A549 (cell line): ENCODE results near the gene SLC24A3. TPM values are rescaled to one million over a fixed set of nuclear protein-coding genes. Genes with fewer than 3 reads are reported as not detected.

Experiments used
- ATAC-seq, 2 experiments: fragments of 200-7000 bp in 1 of 2; fragments of >200 bp in 1 of 2; cut with Nextera tagmentation in 1 of 2; cut with Tn5 transposase in 1 of 2; 3 replicates each; pipeline versions ENCODE4 v1.8.0 to v1.9.1; 2018 to 2020; ENCODE audit warnings: mild to moderate bottlenecking in 1 of 2, moderate library complexity in 1 of 2
- CTCF ChIA-PET: fragments of 300-600 bp; sonication (Branson Sonifier 250); formaldehyde crosslinking; extraction: SDS; loops from one replicate; lab custom pipeline; 2021; ENCODE audit warnings: antibody characterized with exemption, inconsistent platforms; lab: Yijun Ruan, JAX
- POLR2A ChIA-PET: fragments of 350-600 bp; formaldehyde crosslinking; extraction: SDS; loops from one replicate; lab custom pipeline; 2021; ENCODE audit warnings: antibody characterized with exemption, inconsistent platforms; lab: Yijun Ruan, JAX
- DNase-seq, 2 experiments: peaks; one replicate each; pipeline versions ENCODE4 v3.0.0 to v3.0.0-alpha.2; 2011 to 2016; ENCODE audit warnings: low read depth in 1 of 2, low spot score in 1 of 2
- FAIRE-seq: peaks from 2 replicates; lab custom pipeline; 2011; peaks lifted over from hg19 to GRCh38; lab: Jason Lieb, UNC
- H3K27ac ChIP-seq, 2 experiments: fragments of >200 bp; sonication (Bioruptor Twin); formaldehyde crosslinking; 3 replicates each; pipeline ENCODE4 v1.5.1; 2016 to 2017
- H3K4me1 ChIP-seq: fragments of >200 bp; sonication (Bioruptor Twin); formaldehyde crosslinking; 3 replicates; pipeline ENCODE4 v1.6.1; 2016
- H3K4me2 ChIP-seq: fragments of >200 bp; sonication (Bioruptor Twin); formaldehyde crosslinking; 3 replicates; pipeline ENCODE4 v1.6.1; 2016
- H3K4me3 ChIP-seq: fragments of >200 bp; sonication (Bioruptor Twin); formaldehyde crosslinking; 3 replicates; pipeline ENCODE4 v1.5.1; 2016
- H3K9me3 ChIP-seq: fragments of >200 bp; sonication (Bioruptor Twin); formaldehyde crosslinking; 3 replicates; pipeline ENCODE4 v1.6.1; 2016
- BHLHE40 ChIP-seq: IDR thresholded peaks from 2 replicates; pipeline ENCODE4 v1.6.1; 2012; ENCODE audit warnings: low read depth, low read length, inconsistent platforms
- CBX2 ChIP-seq: fragments of 200-600 bp; sonication (generic); IDR thresholded peaks from 2 replicates; pipeline ENCODE4 v1.6.1; 2016; ENCODE audit warnings: low read depth, mild to moderate bottlenecking, borderline replicate concordance
- CBX8 ChIP-seq: fragments of 200-600 bp; sonication (generic); IDR thresholded peaks from 2 replicates; pipeline ENCODE4 v1.6.1; 2016
- CHD4 ChIP-seq: fragments of 200-600 bp; sonication (generic); IDR thresholded peaks from 2 replicates; pipeline ENCODE4 v1.6.1; 2016; ENCODE audit warnings: antibody characterized with exemption, mild to moderate bottlenecking, borderline replicate concordance
- CTCF ChIP-seq: fragments of >200 bp; sonication (Bioruptor Twin); formaldehyde crosslinking; IDR thresholded peaks from 3 replicates; pipeline ENCODE4 v1.5.1; 2016
- EHMT2 ChIP-seq: fragments of 200-600 bp; sonication (generic); IDR thresholded peaks from 2 replicates; pipeline ENCODE4 v1.6.1; 2016; ENCODE audit warnings: antibody characterized with exemption, low read depth, mild to moderate bottlenecking, moderate library complexity
- EP300 ChIP-seq, 2 experiments: fragments of >200 bp; sonication (Bioruptor Twin); formaldehyde crosslinking; IDR thresholded peaks; 2 replicates in 1 of 2; 3 replicates in 1 of 2; pipeline ENCODE4 v1.6.1; 2016 to 2017
- ESRRA ChIP-seq: fragments of 150-350 bp; IDR thresholded peaks from 2 replicates; pipeline ENCODE4 v1.6.1; 2014; ENCODE audit warnings: mild to moderate bottlenecking, low read length, borderline replicate concordance
- FOSB ChIP-seq: fragments of 250-450 bp; sonication (Bioruptor Pico); IDR thresholded peaks from 2 replicates; pipeline ENCODE4 v1.5.0; 2020; ENCODE audit warnings: mild to moderate bottlenecking, moderate library complexity
- GATA3 ChIP-seq: IDR thresholded peaks from 2 replicates; pipeline ENCODE4 v1.6.1; 2012; ENCODE audit warnings: borderline replicate concordance
- HDAC2 ChIP-seq: fragments of 200-600 bp; sonication (generic); IDR thresholded peaks from 2 replicates; pipeline ENCODE4 v1.6.1; 2016
- HES2 ChIP-seq: fragments of >200 bp; sonication (Bioruptor Twin); formaldehyde crosslinking; IDR thresholded peaks from 2 replicates; pipeline ENCODE4 v1.6.1; 2016
- HEYL ChIP-seq: fragments of 250-450 bp; sonication (Bioruptor Pico); IDR thresholded peaks from 2 replicates; pipeline ENCODE4 v1.8.0; 2021; ENCODE audit warnings: mild to moderate bottlenecking, moderate library complexity
- HOXB13 ChIP-seq: fragments of 250-450 bp; sonication (Bioruptor Pico); IDR thresholded peaks from 2 replicates; pipeline ENCODE4 v1.5.0; 2020; ENCODE audit warnings: low read depth, mild to moderate bottlenecking, moderate library complexity
- KDM5A ChIP-seq: fragments of 200-600 bp; sonication (generic); IDR thresholded peaks from 2 replicates; pipeline ENCODE4 v1.6.1; 2016; ENCODE audit warnings: antibody characterized with exemption, mild to moderate bottlenecking
- MAFK ChIP-seq: fragments of 450-650 bp; IDR thresholded peaks from 2 replicates; pipeline ENCODE4 v1.6.1; 2014; ENCODE audit not compliant: partially characterized antibody
- NFE2L2 ChIP-seq: fragments of 150-350 bp; conservative IDR thresholded peaks from 2 replicates; pipeline ENCODE4 v1.6.1; 2014; ENCODE audit warnings: low read length
- NR3C1 ChIP-seq: fragments of >200 bp; sonication (Bioruptor Twin); formaldehyde crosslinking; IDR thresholded peaks from 3 replicates; pipeline ENCODE4 v1.6.1; 2017
- PBX3 ChIP-seq: IDR thresholded peaks from 2 replicates; pipeline ENCODE4 v1.6.1; 2012
- POLR2A ChIP-seq: IDR thresholded peaks from 2 replicates; pipeline ENCODE4 v1.6.1; 2012; ENCODE audit warnings: mild to moderate bottlenecking, low read length
- POLR2AphosphoS2 ChIP-seq: conservative IDR thresholded peaks from 2 replicates; pipeline ENCODE4 v1.6.1; 2012; ENCODE audit warnings: low read length, improper control_type of control experiment, inconsistent platforms
- RARB ChIP-seq: fragments of 250-450 bp; sonication (Bioruptor Pico); IDR thresholded peaks from 2 replicates; pipeline ENCODE4 v1.8.0; 2021; ENCODE audit warnings: mild to moderate bottlenecking, moderate library complexity
- RNF2 ChIP-seq: fragments of 200-600 bp; sonication (generic); IDR thresholded peaks from 2 replicates; pipeline ENCODE4 v1.6.1; 2016; ENCODE audit warnings: low read depth, mild to moderate bottlenecking, antibody characterized with exemption, moderate library complexity, borderline replicate concordance
- SMC3 ChIP-seq: fragments of >200 bp; sonication (Bioruptor Twin); formaldehyde crosslinking; IDR thresholded peaks from 3 replicates; pipeline ENCODE4 v1.6.1; 2018; ENCODE audit warnings: inconsistent platforms
- TFCP2L1 ChIP-seq: fragments of 250-450 bp; sonication (Bioruptor Pico); IDR thresholded peaks from 2 replicates; pipeline ENCODE4 v1.5.0; 2021; ENCODE audit warnings: mild to moderate bottlenecking
- TP53 ChIP-seq: fragments of 250-450 bp; sonication (Bioruptor Pico); IDR thresholded peaks from 2 replicates; pipeline ENCODE4 v1.5.0; 2021; ENCODE audit warnings: mild to moderate bottlenecking, moderate library complexity
- USF2 ChIP-seq: fragments of 450-650 bp; IDR thresholded peaks from 2 replicates; pipeline ENCODE4 v1.6.1; 2014; ENCODE audit warnings: antibody characterized with exemption
- ZNF302 ChIP-seq: fragments of 250-450 bp; sonication (Bioruptor Pico); IDR thresholded peaks from 2 replicates; pipeline ENCODE4 v1.9.0; 2021; ENCODE audit warnings: inconsistent platforms, mild to moderate bottlenecking, moderate library complexity
- WGBS: methylation state at CpG from one replicate; pipeline ENCODE4 v1.1.6; 2017; ENCODE audit errors: missing lambda C conversion rate; 5-methylcytosine and 5-hydroxymethylcytosine counted together
- polyA plus RNA-seq, 4 experiments: library from polyadenylated mRNA; depleted of rRNA in 3 of 4; stranded (reverse); fragments of >200 nt; fragmentation: RNase III in 1 of 4; extraction: RNeasy Plus Mini Kit Qiagen cat#74134 plus additional on column Dnase treatment in 1 of 4; gene quantifications; 2 replicates in 3 of 4; 3 replicates in 1 of 4; pipeline ENCODE4 v1.2.3, GENCODE V29; 2011 to 2017

The SLC24A3 gene
- polyA plus RNA-seq, 2 of the 4 experiments (the other 2 are of a cell fraction), result 0.08 TPM; not detected in 1

- TF ChIP-seq CTCF (no peak), FOSB (CRISPR knock-in tag) (no peak), MAFK (no peak), SMC3 (no peak), ESRRA (no peak), ZNF302 (CRISPR knock-in tag) (no peak), CBX8 (no peak), GATA3 (no peak), RARB (CRISPR knock-in tag) (no peak), KDM5A (no peak), HOXB13 (CRISPR knock-in tag) (no peak), USF2 (no peak), HDAC2 (no peak), PBX3 (no peak)
Observed at GRCh38 chr20:19288636-19289035, 76.2 kb downstream of the SLC24A3 start (continued).

- ChIA-PET CTCF (interaction anchor here (0.8 to 1.2 kb wide), 2 partner anchors 33 to 372 kb away, joined by 3 read pairs; no protein-coding TSS in a partner anchor), POLR2A (no interaction called here)
- no peak overlapping the region for H3K4me2 ChIP-seq
- ATAC-seq, result no peak
- no peak overlapping the region for H3K4me3 ChIP-seq
- no peak for DNase-seq
- H3K4me1 ChIP-seq, result no peaks in the 10 kb centered on the region
- TF ChIP-seq FOSB (CRISPR knock-in tag) (no peak), HEYL (no peak), PBX3 (no peak), CHD4 (no peak), RNF2 (no peak), POLR2A (no peak), HDAC2 (no peak), TFCP2L1 (CRISPR knock-in tag) (no peak), EHMT2 (no peak), NR3C1 (no peak), HOXB13 (CRISPR knock-in tag) (no peak), BHLHE40 (no peak), POLR2AphosphoS2 (no peak), NFE2L2 (no peak), KDM5A (no peak), MAFK (no peak), HES2 (no peak), TP53 (CRISPR knock-in tag) (no peak), CBX2 (no peak), EP300 (IDR thresholded peaks at IDR 0.05) (no peak)
- FAIRE-seq, result no peak
- no peak overlapping the region for H3K27ac ChIP-seq
- no peaks in the 10 kb centered on the region for H3K9me3 ChIP-seq
- 18% methylated on average over 4 of the region's 4 CpGs for WGBS
Observed at GRCh38 chr20:19289451-19289850, 77.0 kb downstream of the SLC24A3 start.
